ENCODE results near the gene GCK. TPM values are rescaled to one million over a fixed set of nuclear protein-coding genes. Genes with fewer than 3 reads are reported as not detected.

The GCK gene
- total and polyA plus RNA-seq, 2 donors (not counting 3 experiments of a cell fraction or from before 2014, with no cell fraction given), result 0.17 to 0.51 TPM

GRCh38 chr7:44098092-44099068, 90.9 kb downstream of the GCK start:
- Histone ChIP-seq H3K27me3 (ENCODE audit: control insufficient read depth in 2 of 2, insufficient read depth in 2 of 2, low read length in 2 of 2) (no peaks in the 10 kb centered on the region), H3K36me3 (ENCODE audit: control insufficient read depth in 2 of 2, extremely low read depth in 1 of 2, insufficient read depth in 2 of 2, low read length in 2 of 2) (no peaks in the 10 kb centered on the region), H3K27ac (ENCODE audit: insufficient read depth, low read depth, low read length) (no peak overlapping the region), H3K4me1 (ENCODE audit: control insufficient read depth, extremely low read depth, insufficient read depth, low read length) (no peaks in the 10 kb centered on the region), H3K9me1 (replicated peaks; ENCODE audit: control insufficient read depth, extremely low read depth, insufficient read depth, low read length) (no peaks in the 10 kb centered on the region), H4K20me1 (replicated peaks; ENCODE audit: control insufficient read depth, extremely low read depth, insufficient read depth, low read length) (no peaks in the 10 kb centered on the region), H3K9me3 (replicated peaks; ENCODE audit: control insufficient read depth, insufficient read depth, low read length) (no peaks in the 10 kb centered on the region), H3K4me3 (replicated peaks in 1 of 3; ENCODE audit: insufficient read depth in 1 of 3, low read depth in 1 of 3, low read length in 3 of 3) (no peak overlapping the region), H2AFZ (ENCODE audit: low read depth, low read length) (no peak overlapping the region), H3K9ac (replicated peaks; ENCODE audit: extremely low read depth, insufficient read depth, low read length) (no peak overlapping the region), H3K79me2 (ENCODE audit: control insufficient read depth, insufficient read depth, low read length) (no peaks in the 10 kb centered on the region), H3K4me2 (ENCODE audit: insufficient read depth, low read length) (no peak overlapping the region)
- intact Hi-C loops (cut with micrococcal nuclease) (no loop called here), dilution Hi-C loops (cut with MboI; ENCODE audit: extremely low pct_ligation_motif_present, low sequenced_read_pairs) (no loop called here)
- ChIA-PET CTCF (interaction anchor here (0.7 to 1.6 kb wide), 3 partner anchors 10 to 26 kb away, joined by 4 to 8 read pairs (median 5); no protein-coding TSS in a partner anchor), POLR2A (interaction anchor here (0.8 kb wide), 1 partner anchor 11 kb away, joined by 3 read pairs; no protein-coding TSS in a partner anchor)
- FAIRE-seq, result no peak
- DNase-seq (ENCODE audit: low read depth, low spot score), result no peak
- BruUV-seq (replicated peaks), result no TSS peak
- TF ChIP-seq JUN (IDR thresholded peaks at IDR 0.05; ENCODE audit: borderline replicate concordance, insufficient read depth, insufficient read length, low read depth), result no peak
- no peak for TF ChIP-seq POLR2A (IDR thresholded peaks at IDR 0.05; ENCODE audit: low read depth, low read length)
- TF ChIP-seq FOS (IDR thresholded peaks at IDR 0.05; ENCODE audit: borderline replicate concordance, insufficient read depth, low read length), result no peak
- TF ChIP-seq GATA2 (IDR thresholded peaks at IDR 0.05; ENCODE audit: insufficient read depth, insufficient read length, low read depth, low read length), result no peak
- no peak for TF ChIP-seq MYC (IDR thresholded peaks at IDR 0.05; ENCODE audit: low read depth, low read length)
- TF ChIP-seq CTCF (IDR thresholded peaks at IDR 0.05; ENCODE audit: extremely low read depth in 1 of 2, insufficient read depth in 1 of 2, low read depth in 1 of 2, low read length in 2 of 2), result no peak
- no peak for TF ChIP-seq EZH2 (IDR thresholded peaks at IDR 0.05; ENCODE audit: borderline replicate concordance, low read depth, low read length, severe bottlenecking)
- TF ChIP-seq POLR2AphosphoS5 (IDR thresholded peaks at IDR 0.05; ENCODE audit: insufficient read depth, low read depth, low read length), result no peak
